HG03025 (cell line): ENCODE results near the gene MICAL3.

Experiments
- ATAC-seq: cut with Tn5 transposase; IDR thresholded peaks from one replicate; pipeline ENCODE4 v1.9.1; 2021; ENCODE audit warnings: mild to moderate bottlenecking, moderate library complexity; ENCODE audit not compliant: unreplicated experiment, low FRiP score

MICAL3 gene

DNA sequence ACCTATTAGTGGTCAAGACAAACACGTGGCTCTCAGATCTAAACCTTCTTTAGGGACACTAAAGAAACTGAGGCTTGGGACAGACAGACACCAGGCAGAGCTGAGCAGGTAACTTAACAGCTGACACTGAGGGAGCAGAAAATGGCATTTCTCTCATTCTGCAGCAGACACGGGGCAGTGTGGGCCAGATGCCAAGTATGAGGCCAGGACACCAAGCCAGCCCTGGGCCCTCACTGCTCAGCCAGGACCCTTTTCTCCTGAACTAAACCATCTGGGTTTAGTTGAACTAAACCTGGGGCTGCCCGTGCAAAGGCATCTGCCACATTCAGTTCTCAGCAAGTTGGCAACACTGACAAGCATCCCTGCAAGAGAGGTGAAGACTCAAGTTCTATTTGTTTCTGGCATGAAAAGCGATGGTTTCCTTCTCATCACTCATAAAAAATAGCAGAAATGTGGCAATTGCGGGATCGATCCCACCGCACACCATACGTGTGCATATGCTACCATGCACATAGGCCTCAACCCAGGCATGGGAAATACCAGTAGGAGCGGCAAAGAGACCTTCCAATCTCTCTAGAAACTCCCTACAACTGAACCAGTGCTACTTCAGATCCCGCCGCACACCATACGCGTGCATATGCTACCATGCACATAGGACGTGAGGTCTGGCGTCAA, 150.0 kb downstream of the MICAL3 start:
- ATAC-seq: no peak

DNA sequence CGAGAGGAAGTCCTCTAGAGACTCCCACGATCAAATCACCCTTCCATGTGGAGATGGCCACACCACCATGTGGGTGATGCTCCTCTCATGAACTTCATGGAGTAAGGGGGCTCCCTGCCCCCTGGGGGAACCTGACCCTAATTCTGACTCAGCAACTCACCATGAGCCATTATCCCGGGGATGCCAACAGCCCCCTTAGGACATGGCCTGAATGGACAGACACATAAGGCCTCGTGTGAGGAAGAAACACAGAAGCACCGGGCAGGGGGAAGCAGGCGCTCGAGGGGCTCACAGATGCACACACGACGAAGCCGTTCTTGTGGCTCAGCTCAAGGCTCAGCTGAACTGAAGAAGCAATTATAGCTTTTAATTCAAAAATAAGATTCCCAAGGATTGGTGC, 150.6 kb downstream of the MICAL3 start:
- no peak for ATAC-seq

DNA sequence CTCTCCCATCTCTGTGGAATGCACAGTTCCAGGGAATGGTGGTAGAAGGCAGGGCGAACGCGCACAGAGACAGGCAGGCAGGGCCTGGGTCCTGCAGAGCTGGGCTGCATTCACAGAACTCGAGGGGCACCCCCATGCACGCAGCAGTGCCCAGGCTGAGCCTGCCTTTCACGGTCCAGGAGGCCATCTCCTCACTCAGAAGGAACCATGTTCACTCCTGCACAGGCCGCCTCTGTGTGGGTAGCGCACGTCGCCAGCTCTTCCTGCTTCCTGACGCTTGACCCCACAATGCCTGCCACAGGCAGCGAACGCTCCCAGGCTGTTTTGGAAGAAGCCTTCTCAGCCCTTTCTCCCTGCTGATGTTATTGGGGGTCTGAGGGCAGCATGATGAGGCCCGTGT, 151.2 kb downstream of the MICAL3 start:
- ATAC-seq: no peak

DNA sequence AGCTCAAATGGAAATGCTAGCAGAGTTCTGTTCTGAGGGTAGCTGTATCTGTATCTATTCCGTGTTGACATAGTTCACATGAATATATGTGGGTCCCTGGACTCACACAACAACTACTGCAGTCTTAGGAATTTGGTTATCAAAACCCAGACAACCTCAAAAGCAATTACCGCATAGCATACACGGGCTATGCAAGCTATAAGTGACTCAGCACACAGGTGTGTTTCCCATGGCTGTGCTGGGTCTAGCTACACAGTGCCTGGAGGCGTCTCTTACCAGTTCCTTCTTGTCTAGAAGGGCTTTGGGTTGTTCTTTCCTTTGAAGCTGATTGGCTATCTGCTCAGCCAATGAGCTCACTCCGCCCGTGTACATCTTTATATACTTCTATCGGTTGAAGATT, 151.9 kb downstream of the MICAL3 start:
- ATAC-seq: no peak

DNA sequence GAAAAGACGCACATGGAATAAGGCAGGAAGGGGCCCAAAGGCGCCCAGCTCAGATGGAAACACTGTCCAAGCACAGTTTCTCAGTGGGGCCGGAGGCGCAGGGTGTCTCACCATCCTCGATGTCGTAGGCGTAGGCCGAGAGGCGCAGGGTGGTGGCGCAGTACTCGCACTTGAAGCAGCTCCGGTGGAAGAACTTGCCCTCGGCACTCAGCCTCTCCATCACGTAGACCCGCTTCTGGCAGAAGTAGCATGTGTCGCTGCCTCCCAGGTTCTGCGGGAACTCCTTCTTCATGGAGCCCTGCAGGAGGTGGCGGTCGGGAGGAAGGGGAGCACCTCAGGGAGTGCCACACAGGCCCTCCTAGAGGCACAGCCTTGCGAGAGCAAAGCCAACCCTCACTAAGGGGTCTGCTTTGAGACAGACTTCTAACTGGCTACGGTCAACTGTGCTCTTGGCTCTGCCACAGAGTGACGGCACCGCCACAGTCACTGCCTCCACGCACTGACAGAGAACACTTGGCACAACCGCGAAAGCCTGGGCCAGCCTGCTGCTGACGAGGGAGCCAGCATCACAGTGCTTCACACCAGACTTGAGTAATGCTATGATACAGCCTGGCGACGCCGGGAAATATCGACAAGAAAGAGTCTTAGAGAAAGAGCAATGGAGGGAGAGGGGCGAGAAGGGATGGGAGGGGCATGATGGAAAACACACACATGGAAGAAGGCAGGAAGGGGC, 152.5 kb downstream of the MICAL3 start:
- no peak for ATAC-seq

DNA sequence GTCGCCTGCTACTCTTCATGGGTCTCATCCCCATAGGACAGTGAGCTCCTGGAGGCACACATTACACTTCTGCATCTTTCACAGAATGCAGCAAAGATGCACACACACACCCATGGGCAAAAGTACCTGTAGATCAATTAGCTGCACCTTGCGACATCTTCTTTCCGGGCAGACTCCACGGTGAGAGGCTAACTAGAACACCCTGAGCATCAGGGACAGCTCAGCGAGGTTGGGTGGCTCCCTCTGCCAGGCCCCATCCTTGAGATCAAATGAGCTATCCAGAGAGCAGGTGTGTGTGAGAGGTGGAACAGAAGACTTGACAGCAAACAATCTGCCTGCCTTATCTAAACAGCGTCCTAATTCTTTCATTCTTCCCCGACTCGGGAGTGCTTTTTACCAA, 154.0 kb downstream of the MICAL3 start:
- ATAC-seq: no peak

DNA sequence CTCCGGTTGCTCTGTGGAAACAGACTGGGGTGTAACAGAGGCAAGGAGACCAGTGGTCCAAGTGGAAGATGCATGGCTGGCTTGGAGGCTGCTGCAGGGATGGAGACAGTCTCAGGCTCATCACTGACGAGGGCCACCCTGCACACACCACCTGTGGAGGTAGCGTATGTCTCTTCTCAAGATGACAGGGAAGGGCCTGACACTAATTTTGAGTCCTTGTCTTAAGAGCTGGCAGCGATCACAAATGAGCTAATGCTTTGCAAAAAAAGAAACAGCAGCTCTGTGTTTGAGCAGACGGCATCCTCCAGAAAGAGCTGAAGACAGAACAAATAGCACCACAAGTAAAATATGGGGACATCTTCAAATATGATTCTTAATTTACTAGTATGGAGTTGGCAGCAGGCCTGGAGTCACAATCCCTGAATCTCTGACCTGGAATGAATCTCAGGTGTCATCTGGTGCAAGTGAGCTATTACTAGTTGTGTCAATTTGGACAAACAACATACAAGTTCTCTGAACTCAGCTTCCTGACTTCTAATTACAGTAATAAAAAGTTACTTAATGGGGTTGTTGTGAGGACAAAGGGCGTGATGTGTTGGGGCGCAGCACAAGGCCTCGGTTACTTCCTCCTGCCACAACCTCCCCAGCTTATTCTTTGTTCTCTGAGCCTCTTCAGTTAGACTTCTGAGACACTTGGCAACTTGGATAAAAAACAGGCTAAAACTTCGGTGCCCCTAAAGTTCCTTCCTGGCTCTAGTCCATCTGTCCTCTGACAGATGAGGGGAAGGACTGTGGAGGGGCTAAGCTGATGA, 154.9 kb downstream of the MICAL3 start:
- no peak for ATAC-seq

DNA sequence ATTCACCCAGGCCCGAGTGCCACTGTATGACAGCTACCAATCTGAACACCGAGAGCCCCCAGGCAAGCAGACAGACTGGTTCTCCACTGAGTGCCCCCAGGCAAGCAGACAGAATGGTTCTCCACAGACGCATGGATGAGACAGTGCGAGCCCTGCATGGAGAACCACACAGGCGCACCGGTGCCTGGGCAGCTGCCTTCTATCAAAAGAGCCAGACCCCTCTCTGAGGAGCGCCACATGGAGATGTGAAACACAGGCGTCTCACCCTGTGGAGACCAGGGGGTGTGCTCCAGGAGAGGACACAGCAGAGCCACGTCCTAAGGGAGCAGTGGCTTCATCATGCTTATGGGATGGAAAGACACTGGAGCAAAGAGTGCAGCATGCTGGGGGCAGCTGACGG, 155.6 kb downstream of the MICAL3 start:
- no peak for ATAC-seq

DNA sequence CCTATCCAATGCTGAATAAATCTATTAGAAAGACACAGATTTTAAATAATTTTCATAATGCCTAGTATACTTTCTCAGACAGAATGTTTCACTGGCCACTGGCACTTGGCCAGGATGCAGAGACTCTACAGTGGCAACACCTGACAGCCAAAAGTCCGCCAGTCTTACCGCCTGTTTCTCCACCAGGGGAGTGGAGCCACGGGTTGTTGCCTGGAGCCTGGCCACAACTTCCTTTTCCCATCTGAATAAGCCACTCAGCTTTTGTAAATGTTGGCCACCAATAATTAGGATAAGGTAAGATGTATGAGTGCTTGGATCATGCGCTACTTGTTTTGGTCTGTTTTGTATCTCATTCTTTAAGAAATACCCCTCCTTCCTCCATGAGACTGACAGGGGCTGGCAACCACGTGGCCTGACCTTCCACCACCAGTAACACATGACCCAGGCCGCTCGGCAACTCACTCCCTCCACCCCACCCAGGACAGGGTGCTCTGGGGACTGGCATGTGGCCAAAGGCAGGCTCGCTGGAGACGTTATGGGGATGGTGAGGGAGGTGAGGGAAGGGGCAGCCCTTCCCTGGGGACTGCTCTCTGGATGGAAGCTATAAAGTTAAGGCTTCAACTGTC, 157.1 kb downstream of the MICAL3 start:
- no peak for ATAC-seq

DNA sequence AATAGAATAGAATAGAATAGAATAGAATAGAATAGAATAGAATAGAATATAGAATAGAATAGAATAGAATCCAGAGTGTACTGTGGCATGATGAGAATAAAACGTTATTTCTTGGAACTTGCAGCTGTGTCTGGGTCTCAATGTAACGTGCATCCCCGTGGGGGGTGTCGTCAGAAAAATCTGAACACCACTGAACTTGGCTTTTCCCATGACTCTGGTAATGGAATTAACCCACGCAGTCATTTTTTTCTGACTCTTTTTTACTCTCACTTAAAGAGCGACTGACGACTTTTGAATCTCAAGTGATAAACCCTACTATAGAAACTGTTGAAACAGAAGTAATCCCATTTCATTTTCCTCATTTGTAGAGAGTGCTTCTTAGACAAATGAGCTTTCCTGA, 157.7 kb downstream of the MICAL3 start:
- no peak for ATAC-seq

DNA sequence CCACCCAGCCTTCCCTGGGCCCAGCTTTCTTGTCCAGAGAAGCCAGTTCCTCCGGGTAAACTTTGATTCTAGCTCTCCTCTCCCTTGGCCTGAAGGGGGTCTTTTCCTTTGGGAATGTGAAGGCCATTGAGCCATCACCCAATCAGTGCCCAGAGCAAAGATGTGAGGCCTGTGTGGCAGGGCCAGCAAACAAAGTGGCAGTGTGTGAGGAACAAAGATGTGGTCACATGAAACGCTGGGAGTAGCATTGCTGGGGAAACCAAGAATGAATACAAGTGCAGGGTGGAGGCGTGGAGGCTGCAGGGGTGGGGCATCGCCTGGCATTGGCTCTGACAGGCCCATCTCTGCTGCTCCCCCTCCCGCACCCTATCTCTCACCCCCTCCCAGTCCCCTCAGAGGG, 158.2 kb downstream of the MICAL3 start:
- no peak for ATAC-seq

DNA sequence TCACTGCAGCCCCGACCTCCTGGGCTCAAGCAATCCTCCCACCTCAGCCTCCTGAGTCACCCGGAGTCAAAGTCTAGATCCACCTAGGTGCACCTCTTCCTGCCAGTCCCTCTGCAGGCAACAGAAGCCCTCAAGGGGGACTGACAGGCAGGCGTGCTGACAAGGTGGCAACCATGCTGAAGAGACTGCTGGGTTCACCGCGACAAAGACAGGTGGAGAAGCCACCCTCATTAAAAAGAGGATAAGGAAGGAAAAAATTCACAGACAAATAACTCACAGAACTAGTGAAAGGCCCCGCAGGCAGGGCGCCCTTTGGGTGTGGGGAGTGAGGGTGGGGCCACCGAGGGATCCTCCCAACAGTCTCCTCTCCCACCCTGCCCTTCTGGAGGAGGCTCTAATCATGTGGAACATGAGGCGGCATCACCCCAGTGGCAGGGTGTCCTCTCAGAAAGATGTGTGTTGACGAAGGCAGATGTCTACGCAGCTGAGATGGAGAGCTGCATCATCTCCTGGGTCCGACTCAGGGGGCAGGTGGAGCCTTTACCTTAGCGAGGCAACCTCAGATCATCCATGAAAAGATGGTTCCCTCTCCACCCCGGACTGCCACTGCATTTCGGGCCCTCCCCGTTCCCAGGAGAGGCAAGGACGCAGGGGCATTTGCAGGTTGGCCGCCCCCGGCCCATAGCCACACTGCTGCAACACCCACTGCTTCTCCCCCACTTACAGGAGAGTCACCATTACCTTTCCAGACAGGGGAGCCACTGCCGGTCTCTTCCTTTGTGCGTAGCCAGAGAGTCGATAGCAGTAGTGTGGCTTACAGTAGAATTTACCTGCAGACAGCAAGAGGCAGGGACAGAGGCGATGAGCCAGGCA, 158.9 kb downstream of the MICAL3 start:
- no peak for ATAC-seq

DNA sequence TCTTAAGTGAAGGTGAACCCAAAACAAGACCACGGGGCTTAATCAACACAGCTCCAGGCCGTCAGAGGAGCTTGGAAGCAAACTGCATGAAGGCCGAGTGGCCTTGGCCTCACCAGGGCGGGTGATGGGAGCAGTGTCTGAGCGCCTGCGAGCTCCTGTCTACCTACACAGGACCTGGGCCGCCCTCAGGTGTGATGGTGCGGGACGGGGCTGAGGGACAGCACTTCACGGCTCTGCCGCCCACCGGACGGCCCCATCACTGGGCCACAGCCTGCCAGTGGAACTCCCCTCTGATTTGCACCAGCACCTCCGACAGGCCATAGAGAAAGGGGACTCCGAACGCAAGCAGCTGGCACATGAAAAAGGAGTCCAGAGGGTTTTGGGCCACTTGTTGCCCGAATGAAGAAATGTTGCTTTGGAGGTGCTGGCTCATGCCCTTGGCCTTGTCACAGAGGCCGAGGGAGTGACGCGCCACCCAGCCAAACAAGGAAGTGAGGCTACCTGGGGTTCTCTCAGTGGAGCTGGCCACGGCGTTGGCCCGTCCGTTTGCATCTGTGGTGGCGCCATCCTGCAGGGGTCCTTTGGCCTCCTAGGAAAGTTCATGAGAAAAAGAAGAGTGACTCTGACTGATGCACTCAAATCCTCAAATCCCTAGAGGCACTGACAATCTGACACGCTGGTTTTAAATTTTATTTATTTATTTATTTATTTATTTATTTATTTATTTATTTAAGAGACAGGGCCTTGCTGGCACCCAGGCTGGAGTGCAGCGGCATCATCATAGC, 159.8 kb downstream of the MICAL3 start:
- ATAC-seq: no peak

DNA sequence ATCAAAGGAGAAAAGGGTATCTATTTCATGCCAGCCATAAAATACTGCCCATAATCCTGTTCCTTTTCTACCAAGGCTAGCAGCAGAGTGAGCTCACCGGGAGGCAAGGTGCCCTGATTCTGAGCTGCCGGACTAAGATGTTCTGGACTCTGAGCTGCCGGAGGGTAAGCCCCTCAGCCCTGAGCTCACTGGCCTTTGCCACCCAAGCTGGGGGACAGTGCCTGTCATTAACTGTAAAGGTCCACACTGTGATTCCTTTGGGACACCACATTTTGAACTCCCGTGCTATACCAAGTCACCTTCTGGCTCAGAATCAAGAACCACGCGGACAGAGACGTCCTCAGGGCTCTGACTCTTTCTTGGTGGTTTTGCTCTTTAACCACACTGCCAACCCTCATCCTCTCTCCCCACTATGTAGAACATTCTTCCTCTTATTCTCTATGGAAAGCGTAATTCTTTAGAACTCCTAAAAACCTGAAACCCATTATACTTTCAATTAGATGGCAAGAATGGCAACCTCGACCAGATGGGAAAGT, 161.6 kb downstream of the MICAL3 start:
- no peak for ATAC-seq

DNA sequence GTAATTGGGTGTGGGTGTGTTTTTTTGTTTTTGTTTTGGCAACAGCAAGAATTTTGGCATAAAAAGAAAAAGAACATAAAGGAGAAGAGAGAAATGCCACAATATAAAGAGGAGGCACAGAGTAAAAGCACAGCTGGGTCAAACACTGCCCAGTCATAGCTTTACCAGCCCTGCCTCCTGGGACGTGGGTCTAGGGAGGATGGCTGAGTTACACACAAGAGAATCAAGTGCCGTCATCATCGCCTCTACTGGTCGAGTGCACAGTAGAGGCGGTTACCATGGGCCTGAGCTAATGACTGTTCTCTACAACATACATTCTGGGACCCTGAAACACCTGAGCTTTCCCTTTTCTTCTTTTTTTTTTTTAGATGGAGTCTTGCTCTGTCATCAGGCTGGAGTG, 162.5 kb downstream of the MICAL3 start:
- ATAC-seq: no peak

DNA sequence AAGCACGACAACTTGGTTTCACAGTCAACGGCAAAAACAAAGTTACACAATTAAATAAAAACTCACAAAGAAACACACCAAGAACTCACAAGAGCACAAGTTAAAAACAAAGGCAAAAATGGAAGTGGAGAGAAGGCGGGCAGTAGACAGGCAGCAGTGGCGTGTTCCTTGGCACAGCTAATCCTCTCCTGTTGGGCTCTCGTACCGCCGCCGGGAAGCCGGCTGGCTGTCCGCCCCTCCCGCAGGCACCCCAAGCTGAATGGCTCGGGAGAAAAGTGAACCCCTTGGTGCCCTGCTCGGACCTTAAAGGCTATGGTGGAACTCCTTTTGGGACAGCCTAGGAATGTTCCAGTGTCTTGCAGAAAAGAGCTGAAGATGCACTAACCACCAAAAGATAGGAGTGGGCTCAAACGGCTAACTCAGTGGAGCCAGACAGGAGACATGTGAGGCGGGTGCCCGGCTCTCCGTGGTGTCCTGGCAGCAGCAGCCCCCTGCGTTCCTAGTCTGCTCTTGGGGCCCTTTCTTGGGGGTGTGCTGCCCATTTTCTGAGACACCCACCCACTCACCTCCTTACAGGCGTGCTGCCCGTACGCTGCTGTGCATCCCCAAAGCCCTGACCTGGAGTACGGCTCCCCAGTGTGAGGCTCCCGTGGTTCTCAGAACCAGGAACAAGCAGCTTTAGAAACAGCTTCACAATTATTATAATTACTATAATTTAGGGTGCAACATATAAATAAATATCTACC, 164.0 kb downstream of the MICAL3 start:
- no peak for ATAC-seq

DNA sequence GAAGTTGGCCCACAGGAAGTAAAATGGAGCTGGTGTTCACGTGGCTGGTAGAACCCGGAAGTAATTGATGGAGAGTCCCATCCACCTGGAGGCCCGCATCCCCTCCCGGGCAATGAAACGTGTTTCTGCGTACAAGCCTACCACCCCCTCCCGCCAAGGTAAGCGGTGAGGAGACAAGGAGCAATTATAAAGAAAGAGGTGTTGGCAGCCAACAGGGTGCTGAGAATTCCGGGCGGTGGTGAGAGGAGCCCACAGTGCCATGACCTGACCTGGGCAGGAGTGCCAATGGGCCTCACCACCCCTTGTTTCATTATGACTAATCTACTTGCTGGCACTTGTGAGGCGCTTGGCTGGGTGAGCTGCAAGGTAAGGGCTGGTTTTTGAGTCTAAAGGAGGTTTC, 166.3 kb downstream of the MICAL3 start:
- ATAC-seq: no peak

DNA sequence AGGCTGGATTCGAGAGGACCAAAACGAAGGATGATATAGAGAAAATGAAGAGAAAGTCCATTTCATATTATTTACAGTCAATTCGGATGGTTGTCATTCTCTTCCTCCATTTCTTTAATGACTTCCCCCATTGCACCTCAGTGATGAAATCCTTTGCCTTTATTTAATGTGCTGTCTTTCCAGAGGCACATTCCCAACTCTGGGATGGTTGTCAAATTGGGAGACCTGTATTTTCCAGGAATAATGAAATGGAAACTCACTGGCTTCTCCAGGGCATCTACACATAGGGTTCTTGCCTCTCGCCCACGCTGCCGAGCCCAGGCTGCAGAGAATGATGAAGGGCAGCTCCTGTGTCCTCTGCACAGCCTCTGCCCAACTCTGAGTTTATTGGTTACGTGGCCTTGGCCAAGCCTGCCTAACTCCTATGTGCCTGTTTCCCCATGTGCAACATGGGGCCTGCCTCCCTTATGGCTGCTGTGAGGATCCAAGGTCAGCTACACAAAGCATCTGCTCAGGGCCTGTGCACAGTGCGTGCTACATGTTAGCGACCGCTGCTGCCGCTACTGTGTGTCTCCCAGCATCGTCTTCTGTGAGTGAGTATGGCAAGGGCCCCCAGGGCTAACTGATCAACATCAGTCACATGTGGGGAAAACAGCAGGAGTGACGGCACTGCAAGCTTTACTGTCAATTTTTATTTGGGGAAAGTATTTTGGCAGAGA, 168.6 kb downstream of the MICAL3 start:
- ATAC-seq: no peak
